C4-2B (cell line): ENCODE data around the gene HCN2.

ENCODE experiments used
- H3K27ac ChIP-seq: fragments of 450-650 bp; 2 replicates; pipeline ENCODE4 v1.5.1; 2017
- ZFX ChIP-seq: fragments of 450-650 bp; IDR thresholded peaks from 2 replicates; pipeline ENCODE4 v1.6.1; 2017
- TF ChIP-seq, protein P1 (sequence below): fragments of 450-650 bp; conservative IDR thresholded peaks from 2 replicates; pipeline ENCODE4 v1.5.1; 2017; ENCODE audit warnings: mild to moderate bottlenecking

Gene HCN2

DNA sequence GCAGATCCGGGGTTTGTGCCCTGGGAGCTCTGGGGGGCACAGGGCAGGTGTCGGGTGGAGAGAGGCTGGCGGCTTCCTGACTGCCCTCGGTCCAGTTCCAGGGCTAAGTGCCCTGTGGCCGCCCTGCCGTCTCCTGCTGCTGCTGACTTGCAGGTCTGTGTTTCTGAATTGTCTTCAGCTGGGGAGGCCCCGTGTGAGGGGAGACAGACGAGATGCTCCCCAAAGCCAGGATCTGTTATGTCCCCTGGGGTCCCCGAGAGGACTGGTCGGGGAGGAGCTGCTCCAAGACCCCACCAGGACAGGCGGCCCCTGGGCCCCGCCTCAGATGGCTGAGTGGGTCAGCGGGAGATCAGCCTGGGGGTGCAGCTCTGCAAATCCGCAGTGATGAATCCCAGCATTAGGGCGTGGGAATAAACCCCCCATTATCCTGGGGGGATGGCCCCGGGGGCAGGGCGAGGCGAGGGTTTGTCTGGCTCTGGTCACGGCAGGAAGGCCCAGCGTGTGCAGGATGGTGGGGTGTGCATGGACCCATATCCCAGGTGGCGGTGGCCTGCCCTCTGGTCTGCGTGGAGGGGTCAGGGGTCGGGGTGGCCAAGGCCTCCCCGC lies 4.7 kb downstream of the HCN2 start:
- H3K27ac ChIP-seq, result no peak overlapping the region
- TF ChIP-seq, protein P1, sequence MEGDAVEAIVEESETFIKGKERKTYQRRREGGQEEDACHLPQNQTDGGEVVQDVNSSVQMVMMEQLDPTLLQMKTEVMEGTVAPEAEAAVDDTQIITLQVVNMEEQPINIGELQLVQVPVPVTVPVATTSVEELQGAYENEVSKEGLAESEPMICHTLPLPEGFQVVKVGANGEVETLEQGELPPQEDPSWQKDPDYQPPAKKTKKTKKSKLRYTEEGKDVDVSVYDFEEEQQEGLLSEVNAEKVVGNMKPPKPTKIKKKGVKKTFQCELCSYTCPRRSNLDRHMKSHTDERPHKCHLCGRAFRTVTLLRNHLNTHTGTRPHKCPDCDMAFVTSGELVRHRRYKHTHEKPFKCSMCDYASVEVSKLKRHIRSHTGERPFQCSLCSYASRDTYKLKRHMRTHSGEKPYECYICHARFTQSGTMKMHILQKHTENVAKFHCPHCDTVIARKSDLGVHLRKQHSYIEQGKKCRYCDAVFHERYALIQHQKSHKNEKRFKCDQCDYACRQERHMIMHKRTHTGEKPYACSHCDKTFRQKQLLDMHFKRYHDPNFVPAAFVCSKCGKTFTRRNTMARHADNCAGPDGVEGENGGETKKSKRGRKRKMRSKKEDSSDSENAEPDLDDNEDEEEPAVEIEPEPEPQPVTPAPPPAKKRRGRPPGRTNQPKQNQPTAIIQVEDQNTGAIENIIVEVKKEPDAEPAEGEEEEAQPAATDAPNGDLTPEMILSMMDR, result no peak
- no peak for TF ChIP-seq ZFX

DNA sequence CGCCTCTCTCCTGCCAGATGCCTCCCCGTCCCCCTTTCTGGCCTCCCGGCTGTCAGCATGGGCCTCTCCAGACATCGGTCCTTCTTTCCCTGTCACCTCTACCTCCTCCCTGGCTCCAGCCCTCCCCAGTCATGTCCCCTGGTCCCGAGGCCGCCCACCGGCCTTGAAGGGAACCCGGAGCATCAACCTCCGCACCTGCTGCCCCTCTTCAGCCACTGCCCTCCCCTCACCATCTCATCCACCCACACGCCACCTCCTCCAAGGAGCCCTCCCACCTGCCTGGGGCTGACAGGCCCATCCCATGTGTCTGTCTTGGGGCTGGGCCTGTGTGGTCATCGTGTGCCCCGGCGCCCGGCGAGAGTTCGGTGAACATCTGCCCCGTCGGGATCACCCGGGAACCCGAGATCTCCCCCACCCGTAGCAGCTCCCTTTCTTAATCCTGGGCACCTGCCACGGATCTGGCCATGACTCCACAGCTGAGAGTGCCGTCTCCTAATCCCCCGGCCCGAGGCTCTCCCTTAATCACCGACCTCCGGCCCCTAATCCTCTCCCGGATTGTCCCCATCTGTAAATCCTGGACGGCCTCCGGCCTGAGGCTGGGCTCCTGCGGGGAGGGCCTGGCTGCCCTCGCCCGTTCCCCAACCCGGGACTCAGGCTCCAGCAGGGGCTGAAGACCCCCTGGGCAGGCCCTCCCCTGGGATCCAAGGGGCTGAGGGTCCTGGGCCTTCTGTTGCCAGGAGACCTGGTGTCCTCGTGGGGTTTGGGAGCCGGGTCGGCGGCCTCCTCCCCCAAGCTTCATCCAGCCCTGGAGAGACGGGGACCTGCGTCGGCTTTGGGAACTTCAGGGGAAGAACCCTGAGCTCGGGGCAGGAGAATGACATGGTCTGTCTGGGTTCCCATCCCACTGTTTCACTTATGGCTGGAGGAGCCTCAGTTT lies 5.9 kb downstream of the HCN2 start:
- no peak overlapping the region for H3K27ac ChIP-seq
- TF ChIP-seq ZFX, result no peak
- TF ChIP-seq, protein P1, result no peak

DNA sequence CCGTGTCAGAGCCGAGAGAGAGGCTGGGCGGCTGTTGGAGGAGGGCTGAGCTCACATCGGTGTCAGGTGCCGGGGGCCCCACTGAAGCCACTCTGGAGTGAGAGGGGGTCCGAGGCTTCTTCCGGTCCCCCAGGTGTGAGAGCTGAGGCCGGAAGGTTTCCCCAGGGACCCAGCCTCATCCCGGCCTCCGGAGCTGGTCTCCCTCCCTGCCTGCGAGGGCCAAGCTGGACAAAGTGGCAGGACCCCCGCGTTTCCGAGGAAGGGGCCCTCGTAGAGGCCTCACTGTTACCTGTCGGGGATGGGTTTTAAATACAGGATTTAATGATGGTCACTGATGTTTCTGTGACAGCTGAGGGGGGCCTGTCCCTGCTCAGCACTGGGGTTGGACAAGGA lies 6.6 kb downstream of the HCN2 start:
- TF ChIP-seq, protein P1, result no peak
- TF ChIP-seq ZFX, result no peak

DNA sequence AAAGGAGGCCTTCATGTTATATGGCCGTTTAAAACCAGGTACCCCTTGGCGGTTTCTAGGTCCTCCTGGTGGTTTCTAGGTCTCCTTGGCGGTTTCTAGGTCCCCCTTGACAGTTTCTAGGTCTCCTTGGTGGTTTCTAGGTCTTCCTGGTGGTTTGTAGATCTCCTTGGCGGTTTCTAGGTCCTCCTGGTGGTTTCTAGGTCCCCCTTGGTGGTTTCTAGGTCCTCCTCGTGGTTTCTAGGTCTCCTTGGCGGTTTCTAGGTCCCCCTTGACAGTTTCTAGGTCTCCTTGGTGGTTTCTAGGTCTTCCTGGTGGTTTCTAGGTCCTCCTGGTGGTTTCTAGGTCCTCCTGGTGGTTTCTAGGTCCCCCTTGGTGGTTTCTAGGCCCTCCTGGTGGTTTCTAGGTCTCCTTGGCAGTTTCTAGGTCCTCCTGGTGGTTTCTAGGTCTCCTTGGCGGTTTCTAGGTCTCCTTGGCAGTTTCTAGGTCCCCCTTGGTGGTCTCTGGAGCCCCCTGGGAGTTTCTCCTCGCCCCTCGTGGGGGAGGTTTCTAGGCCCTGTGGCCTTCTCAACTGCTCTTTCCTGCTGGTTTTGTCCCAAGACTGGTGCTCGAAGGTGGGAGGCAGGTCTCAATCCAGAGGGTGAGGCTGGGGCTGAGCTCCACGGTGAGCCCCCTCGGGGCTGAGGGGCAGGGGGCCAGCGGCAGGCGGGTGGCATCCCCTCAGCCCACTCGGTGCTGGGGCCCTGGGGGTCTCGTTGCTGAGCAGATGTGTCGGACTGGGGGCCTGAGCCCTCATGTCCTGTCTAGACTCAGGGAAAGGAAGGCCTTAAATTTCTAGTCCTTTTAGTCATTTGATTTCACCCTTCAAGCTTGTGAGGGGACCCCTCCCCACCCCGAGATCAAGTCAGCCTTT lies 8.0 kb downstream of the HCN2 start:
- TF ChIP-seq ZFX, result no peak
- TF ChIP-seq, protein P1, result no peak
- no peak overlapping the region for H3K27ac ChIP-seq

More for the DNA sequence above, 6.6 kb downstream of the HCN2 start:
- no peak overlapping the region for H3K27ac ChIP-seq

DNA sequence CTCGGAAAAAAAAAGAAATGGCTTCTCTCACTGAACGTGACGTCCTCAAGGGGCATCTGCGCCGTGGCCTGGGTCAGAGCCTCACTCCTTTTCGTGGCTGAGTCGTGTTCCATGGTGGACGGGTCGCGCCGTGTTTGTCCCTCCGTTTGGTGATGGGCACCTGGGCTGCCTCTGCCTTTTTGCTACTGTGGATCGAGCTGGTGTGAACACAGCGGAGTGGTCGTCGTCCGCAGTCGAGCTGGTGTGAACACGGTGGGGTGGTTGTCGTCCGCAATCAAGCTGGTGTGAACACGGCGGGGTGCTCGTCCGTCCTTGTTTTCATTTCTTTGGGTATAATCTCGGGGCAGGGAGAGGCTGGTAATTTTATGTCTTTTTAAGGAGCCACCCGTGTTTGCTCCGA lies 11.6 kb downstream of the HCN2 start:
- TF ChIP-seq, protein P1, result no peak
- TF ChIP-seq ZFX, result no peak

DNA sequence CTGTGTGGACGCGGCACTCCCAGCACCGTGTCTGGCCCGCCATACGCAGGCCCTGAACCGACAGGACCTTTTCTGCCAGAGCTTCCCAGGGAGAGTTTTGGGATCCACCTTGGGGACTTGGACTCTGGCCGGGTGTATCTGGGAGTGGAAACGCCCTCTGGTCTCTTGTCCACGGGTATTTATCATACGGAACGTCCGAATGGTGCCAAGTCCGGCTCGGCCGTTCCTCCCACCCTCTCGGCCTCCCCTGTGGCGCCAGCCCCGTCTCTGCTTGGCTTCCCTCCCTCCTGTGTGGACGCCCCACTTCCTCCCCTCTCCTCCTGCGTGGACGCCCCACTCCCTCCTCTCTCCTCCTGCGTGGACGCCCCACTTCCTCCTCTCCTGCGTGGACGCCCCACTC lies 12.1 kb downstream of the HCN2 start:
- H3K27ac ChIP-seq, result no peak overlapping the region
- no peak for TF ChIP-seq ZFX
- TF ChIP-seq, protein P1, result no peak

More for the DNA sequence above, 11.6 kb downstream of the HCN2 start:
- no peak overlapping the region for H3K27ac ChIP-seq
